ENCODE measurements around the gene BRWD1. TPM values are rescaled to one million over a fixed set of nuclear protein-coding genes. Genes with fewer than 3 reads are reported as not detected.

The BRWD1 gene
- total RNA-seq, 2 experiments from 2014 or later = 84.7 to 92.2 TPM

GRCh38 chr21:39263372-39263771, 50.1 kb downstream of the BRWD1 start:
- Histone ChIP-seq H3K27me3 (ENCODE audit: control insufficient read depth in 1 of 2, insufficient read depth in 2 of 2, low read length in 2 of 2) (no peaks in the 10 kb centered on the region), H3K9me3 (ENCODE audit: control insufficient read depth in 1 of 2, insufficient read depth in 1 of 2, low read length in 2 of 2) (no peaks in the 10 kb centered on the region), H3K36me3 (ENCODE audit: insufficient read depth, low read length) (peaks cover 70% of the 10 kb centered on the region), H3K27ac (ENCODE audit: low read depth in 1 of 2, low read length in 2 of 2) (no peak overlapping the region), H3K4me3 (ENCODE audit: low read length) (no peak overlapping the region), H3K4me1 (ENCODE audit: insufficient read depth, low read length) (no peaks in the 10 kb centered on the region)
- Mint-ChIP-seq H3K27me3 (no peaks in the 10 kb centered on the region), H3K27ac (no peak overlapping the region), H3K4me3 (no peak overlapping the region), H3K9me3 (no peaks in the 10 kb centered on the region), H3K36me3 (ENCODE audit: low read depth) (peaks cover 93% of the 10 kb centered on the region), H3K4me1 (ENCODE audit: low read depth) (peaks cover 13% of the 10 kb centered on the region)
- no peak for TF ChIP-seq CTCF (IDR thresholded peaks at IDR 0.05)
- ATAC-seq (ENCODE audit: poor library complexity) (no peak), DNase-seq (no peak)
- CTCF ChIA-PET = no interaction called here
- POLR2A ChIA-PET = no interaction called here
- intact Hi-C loops (cut with DNase I, micrococcal nuclease) = no loop called here

GRCh38 chr21:39258207-39258606, 55.2 kb downstream of the BRWD1 start:
- ChIA-PET CTCF (no interaction called here), POLR2A (no interaction called here)
- no peak for ATAC-seq (ENCODE audit: poor library complexity)
- no peaks in the 10 kb centered on the region for H3K27me3 ChIP-seq (ENCODE audit: control insufficient read depth in 1 of 2, insufficient read depth in 2 of 2, low read length in 2 of 2)
- intact Hi-C loops (cut with DNase I, micrococcal nuclease) = loop anchor here in 1 of 2 experiments (2.0 kb wide), 1 partner anchor 17 kb away; no protein-coding TSS in a partner anchor
- H3K4me1 ChIP-seq (ENCODE audit: insufficient read depth, low read length) = no peaks in the 10 kb centered on the region
- no peak overlapping the region for H3K27ac Mint-ChIP-seq
- no peak for DNase-seq
- peaks cover 88% of the 10 kb centered on the region for H3K36me3 Mint-ChIP-seq (ENCODE audit: low read depth)
- H3K27me3 Mint-ChIP-seq = no peaks in the 10 kb centered on the region
- no peak overlapping the region for H3K4me3 ChIP-seq (ENCODE audit: low read length)
- no peaks in the 10 kb centered on the region for H3K9me3 ChIP-seq (ENCODE audit: control insufficient read depth in 1 of 2, insufficient read depth in 1 of 2, low read length in 2 of 2)
- no peak overlapping the region for H3K27ac ChIP-seq (ENCODE audit: low read depth in 1 of 2, low read length in 2 of 2)
- H3K36me3 ChIP-seq (ENCODE audit: insufficient read depth, low read length) = peaks cover 71% of the 10 kb centered on the region
- no peaks in the 10 kb centered on the region for H3K9me3 Mint-ChIP-seq
- peaks cover 15% of the 10 kb centered on the region for H3K4me1 Mint-ChIP-seq (ENCODE audit: low read depth)
- TF ChIP-seq CTCF (IDR thresholded peaks at IDR 0.05) = no peak
- H3K4me3 Mint-ChIP-seq = no peak overlapping the region

DNA sequence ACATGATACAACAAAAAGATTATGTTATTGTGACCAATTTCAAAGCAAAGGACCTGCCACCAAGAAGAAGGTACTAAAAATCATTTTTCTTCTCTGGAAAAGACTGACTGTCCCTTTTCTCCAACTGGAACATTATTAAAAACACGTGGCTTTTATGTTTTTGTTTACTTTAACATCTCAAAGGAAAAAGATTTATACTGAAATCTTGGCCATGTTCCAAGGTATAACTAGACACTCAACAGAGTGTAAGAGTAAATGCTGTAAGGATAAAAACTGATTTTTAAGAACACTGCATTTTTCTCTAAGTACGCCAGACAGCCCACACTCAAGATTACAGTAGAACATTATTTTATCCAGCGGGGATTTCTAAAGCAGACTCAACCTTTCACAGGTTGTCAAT, 62.1 kb downstream of the BRWD1 start:
- H3K27ac Mint-ChIP-seq = no peak overlapping the region

More for the DNA sequence above, 62.1 kb downstream of the BRWD1 start:
- Histone ChIP-seq H3K36me3 (ENCODE audit: insufficient read depth, low read length) (peaks cover 79% of the 10 kb centered on the region), H3K27ac (ENCODE audit: low read depth in 1 of 2, low read length in 2 of 2) (no peak overlapping the region), H3K9me3 (ENCODE audit: control insufficient read depth in 1 of 2, insufficient read depth in 1 of 2, low read length in 2 of 2) (no peaks in the 10 kb centered on the region), H3K4me3 (ENCODE audit: low read length) (no peak overlapping the region), H3K4me1 (ENCODE audit: insufficient read depth, low read length) (no peaks in the 10 kb centered on the region), H3K27me3 (ENCODE audit: control insufficient read depth in 1 of 2, insufficient read depth in 2 of 2, low read length in 2 of 2) (no peaks in the 10 kb centered on the region)
- no peak for TF ChIP-seq CTCF (IDR thresholded peaks at IDR 0.05)
- no peak for ATAC-seq (ENCODE audit: poor library complexity)
- intact Hi-C loops (cut with DNase I, micrococcal nuclease) = no loop called here
- Mint-ChIP-seq H3K4me1 (ENCODE audit: low read depth) (peaks cover 14% of the 10 kb centered on the region), H3K9me3 (no peaks in the 10 kb centered on the region), H3K27me3 (no peaks in the 10 kb centered on the region), H3K4me3 (no peak overlapping the region), H3K36me3 (ENCODE audit: low read depth) (peaks cover 91% of the 10 kb centered on the region)
- ChIA-PET POLR2A (no interaction called here), CTCF (no interaction called here)
- DNase-seq = no peak

Measured in CD4-positive, alpha-beta T cell (primary cell).